Measurements from ENCODE around the gene ZNF467.

DNA sequence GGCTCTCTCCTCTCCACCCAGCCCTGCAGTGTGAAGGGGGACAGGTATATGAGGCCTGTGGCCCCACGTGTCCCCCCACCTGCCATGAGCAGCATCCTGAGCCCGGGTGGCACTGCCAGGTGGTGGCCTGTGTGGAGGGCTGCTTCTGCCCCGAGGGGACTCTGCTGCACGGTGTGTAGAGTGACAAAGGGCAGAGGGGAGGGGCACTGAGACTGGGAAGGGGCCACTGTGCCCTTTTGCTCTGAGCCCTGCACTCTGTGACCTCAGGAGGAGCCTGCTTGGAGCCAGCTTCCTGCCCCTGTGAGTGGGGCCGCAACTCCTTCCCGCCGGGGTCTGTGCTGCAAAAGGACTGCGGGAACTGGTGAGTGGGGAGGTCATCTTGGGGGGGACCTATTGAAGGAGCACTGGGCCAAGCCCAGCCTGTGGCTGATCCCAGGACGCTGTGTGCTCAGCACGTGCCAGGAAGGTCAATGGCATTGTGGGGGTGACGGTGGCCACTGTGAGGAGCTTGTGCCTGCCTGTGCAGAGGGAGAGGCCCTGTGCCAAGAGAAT, 15.0 kb upstream of the ZNF467 start:
- TF ChIP-seq, protein P1, sequence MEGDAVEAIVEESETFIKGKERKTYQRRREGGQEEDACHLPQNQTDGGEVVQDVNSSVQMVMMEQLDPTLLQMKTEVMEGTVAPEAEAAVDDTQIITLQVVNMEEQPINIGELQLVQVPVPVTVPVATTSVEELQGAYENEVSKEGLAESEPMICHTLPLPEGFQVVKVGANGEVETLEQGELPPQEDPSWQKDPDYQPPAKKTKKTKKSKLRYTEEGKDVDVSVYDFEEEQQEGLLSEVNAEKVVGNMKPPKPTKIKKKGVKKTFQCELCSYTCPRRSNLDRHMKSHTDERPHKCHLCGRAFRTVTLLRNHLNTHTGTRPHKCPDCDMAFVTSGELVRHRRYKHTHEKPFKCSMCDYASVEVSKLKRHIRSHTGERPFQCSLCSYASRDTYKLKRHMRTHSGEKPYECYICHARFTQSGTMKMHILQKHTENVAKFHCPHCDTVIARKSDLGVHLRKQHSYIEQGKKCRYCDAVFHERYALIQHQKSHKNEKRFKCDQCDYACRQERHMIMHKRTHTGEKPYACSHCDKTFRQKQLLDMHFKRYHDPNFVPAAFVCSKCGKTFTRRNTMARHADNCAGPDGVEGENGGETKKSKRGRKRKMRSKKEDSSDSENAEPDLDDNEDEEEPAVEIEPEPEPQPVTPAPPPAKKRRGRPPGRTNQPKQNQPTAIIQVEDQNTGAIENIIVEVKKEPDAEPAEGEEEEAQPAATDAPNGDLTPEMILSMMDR (IDR thresholded peaks at IDR 0.05): no peak
- no peak for TF ChIP-seq POLR2A (IDR thresholded peaks at IDR 0.05)

Measured in body of pancreas (tissue), 4 donors.